Measurements from ENCODE around the gene TCEAL5.
"Not testable (repeated sequence)": the region's sequence is repeated elsewhere in the genome, so short reads cannot be mapped to it uniquely, and the experiment has no call there.

TCEAL5 gene

GRCh38 chrX:103236296-103236695 is 40.3 kb downstream of the TCEAL5 start:
- Histone ChIP-seq H3K79me1 (ENCODE audit: low read depth, low read length) (no peaks in the 10 kb centered on the region), H4K91ac (ENCODE audit: low read depth, low read length, poor library complexity) (no peak overlapping the region), H3K18ac (ENCODE audit: low read length) (no peak overlapping the region), H3K23ac (ENCODE audit: low read depth, low read length, poor library complexity) (no peak overlapping the region), H3K4ac (ENCODE audit: low read length) (no peak overlapping the region), H3K27me3 (ENCODE audit: control insufficient read depth in 3 of 3, insufficient read depth in 3 of 3, low read depth in 1 of 3, low read length in 3 of 3) (peaks cover 0 to 16% (median 0%) of the 10 kb centered on the region in 3 experiments), H3K4me3 (ENCODE audit: low read length in 2 of 2) (no peak overlapping the region), H4K8ac (ENCODE audit: low read depth, low read length) (no peak overlapping the region), H2BK5ac (ENCODE audit: low read length) (no peak overlapping the region), H2BK15ac (ENCODE audit: low read length) (no peak overlapping the region), H3K4me1 (ENCODE audit: control insufficient read depth in 2 of 2, insufficient read depth in 1 of 2, low read depth in 1 of 2, low read length in 2 of 2) (no peaks in the 10 kb centered on the region), H2AK5ac (ENCODE audit: low read depth, low read length) (no peak overlapping the region), H2AFZ (ENCODE audit: low read length) (no peak overlapping the region), H3K27ac (replicated peaks; ENCODE audit: low read length) (no peak overlapping the region), H3K14ac (ENCODE audit: low read length) (no peak overlapping the region), H3K9me3 (replicated peaks in 1 of 2; ENCODE audit: control insufficient read depth in 2 of 2, insufficient read depth in 1 of 2, low read depth in 1 of 2, low read length in 2 of 2) (no peaks in the 10 kb centered on the region), H3K4me2 (ENCODE audit: insufficient read depth, low read length, poor library complexity, severe bottlenecking) (no peak overlapping the region), H3K36me3 (replicated peaks in 1 of 2; ENCODE audit: control insufficient read depth in 2 of 2, insufficient read depth in 2 of 2, low read length in 2 of 2) (no peaks in the 10 kb centered on the region), H2BK12ac (ENCODE audit: low read length) (no peak overlapping the region), H3K9ac (ENCODE audit: low read depth, low read length, poor library complexity) (no peak overlapping the region), H2BK120ac (ENCODE audit: low read depth, low read length) (no peak overlapping the region)
- DNase-seq (ENCODE audit: low spot score): no peak
- no CpG with 5 or more reads among the region's 1 CpG for WGBS, 2 donors (ENCODE audit: extremely low coverage in 2 of 2, insufficient read length in 2 of 2, insufficient replicate concordance in 1 of 2)

GRCh38 chrX:103235608-103236007 is 40.9 kb downstream of the TCEAL5 start:
- H3K4ac ChIP-seq (ENCODE audit: low read length); H2BK12ac ChIP-seq (ENCODE audit: low read length); H2BK120ac ChIP-seq (ENCODE audit: low read depth, low read length); H2AFZ ChIP-seq (ENCODE audit: low read length); H3K4me3 ChIP-seq (ENCODE audit: low read length in 2 of 2); H2BK5ac ChIP-seq (ENCODE audit: low read length); H3K79me1 ChIP-seq (ENCODE audit: low read depth, low read length); H3K4me1 ChIP-seq (ENCODE audit: control insufficient read depth in 2 of 2, insufficient read depth in 1 of 2, low read depth in 1 of 2, low read length in 2 of 2); DNase-seq (ENCODE audit: low spot score); H2AK5ac ChIP-seq (ENCODE audit: low read depth, low read length); H3K9ac ChIP-seq (ENCODE audit: low read depth, low read length, poor library complexity); H3K14ac ChIP-seq (ENCODE audit: low read length); H3K4me2 ChIP-seq (ENCODE audit: insufficient read depth, low read length, poor library complexity, severe bottlenecking); H3K18ac ChIP-seq (ENCODE audit: low read length); H3K27ac ChIP-seq (replicated peaks; ENCODE audit: low read length); H4K91ac ChIP-seq (ENCODE audit: low read depth, low read length, poor library complexity); H2BK15ac ChIP-seq (ENCODE audit: low read length); H3K36me3 ChIP-seq (replicated peaks in 1 of 2; ENCODE audit: control insufficient read depth in 2 of 2, insufficient read depth in 2 of 2, low read length in 2 of 2); H4K8ac ChIP-seq (ENCODE audit: low read depth, low read length); H3K9me3 ChIP-seq (replicated peaks in 1 of 2; ENCODE audit: control insufficient read depth in 2 of 2, insufficient read depth in 1 of 2, low read depth in 1 of 2, low read length in 2 of 2); H3K23ac ChIP-seq (ENCODE audit: low read depth, low read length, poor library complexity): not testable (repeated sequence)
- H3K27me3 ChIP-seq (ENCODE audit: control insufficient read depth in 3 of 3, insufficient read depth in 3 of 3, low read depth in 1 of 3, low read length in 3 of 3): peaks cover 0 to 23% (median 0%) of the 10 kb centered on the region in 3 experiments
- no CpG with 5 or more reads among the region's 2 CpGs for WGBS, 2 donors (ENCODE audit: extremely low coverage in 2 of 2, insufficient read length in 2 of 2, insufficient replicate concordance in 1 of 2)

GRCh38 chrX:103234869-103235268 is 41.7 kb downstream of the TCEAL5 start:
- no peaks in the 10 kb centered on the region for H3K79me1 ChIP-seq (ENCODE audit: low read depth, low read length)
- WGBS, 2 donors (ENCODE audit: extremely low coverage in 2 of 2, insufficient read length in 2 of 2, insufficient replicate concordance in 1 of 2): no CpG with 5 or more reads among the region's 1 CpG
- no peak overlapping the region for H3K14ac ChIP-seq (ENCODE audit: low read length)
- peaks cover 0 to 27% (median 0%) of the 10 kb centered on the region in 3 experiments for H3K27me3 ChIP-seq (ENCODE audit: control insufficient read depth in 3 of 3, insufficient read depth in 3 of 3, low read depth in 1 of 3, low read length in 3 of 3)
- H3K4me2 ChIP-seq (ENCODE audit: insufficient read depth, low read length, poor library complexity, severe bottlenecking): no peak overlapping the region
- H3K27ac ChIP-seq (replicated peaks; ENCODE audit: low read length): no peak overlapping the region
- DNase-seq (ENCODE audit: low spot score): no peak
- H3K18ac ChIP-seq (ENCODE audit: low read length): no peak overlapping the region
- H2AK5ac ChIP-seq (ENCODE audit: low read depth, low read length): no peak overlapping the region
- H3K9ac ChIP-seq (ENCODE audit: low read depth, low read length, poor library complexity): no peak overlapping the region
- no peak overlapping the region for H2AFZ ChIP-seq (ENCODE audit: low read length)
- H3K4me3 ChIP-seq (ENCODE audit: low read length in 2 of 2): no peak overlapping the region
- H2BK120ac ChIP-seq (ENCODE audit: low read depth, low read length): no peak overlapping the region
- no peak overlapping the region for H4K91ac ChIP-seq (ENCODE audit: low read depth, low read length, poor library complexity)
- no peak overlapping the region for H3K23ac ChIP-seq (ENCODE audit: low read depth, low read length, poor library complexity)
- no peak overlapping the region for H2BK12ac ChIP-seq (ENCODE audit: low read length)
- H3K9me3 ChIP-seq (replicated peaks in 1 of 2; ENCODE audit: control insufficient read depth in 2 of 2, insufficient read depth in 1 of 2, low read depth in 1 of 2, low read length in 2 of 2): no peaks in the 10 kb centered on the region
- no peak overlapping the region for H2BK5ac ChIP-seq (ENCODE audit: low read length)
- no peak overlapping the region for H3K4ac ChIP-seq (ENCODE audit: low read length)
- H3K4me1 ChIP-seq (ENCODE audit: control insufficient read depth in 2 of 2, insufficient read depth in 1 of 2, low read depth in 1 of 2, low read length in 2 of 2): no peaks in the 10 kb centered on the region
- H3K36me3 ChIP-seq (replicated peaks in 1 of 2; ENCODE audit: control insufficient read depth in 2 of 2, insufficient read depth in 2 of 2, low read length in 2 of 2): no peaks in the 10 kb centered on the region
- H4K8ac ChIP-seq (ENCODE audit: low read depth, low read length): no peak overlapping the region
- no peak overlapping the region for H2BK15ac ChIP-seq (ENCODE audit: low read length)

GRCh38 chrX:103233263-103233662 is 43.3 kb downstream of the TCEAL5 start:
- Histone ChIP-seq H3K79me1 (ENCODE audit: low read depth, low read length) (no peaks in the 10 kb centered on the region), H2BK5ac (ENCODE audit: low read length) (no peak overlapping the region), H3K14ac (ENCODE audit: low read length) (no peak overlapping the region), H2BK15ac (ENCODE audit: low read length) (no peak overlapping the region), H3K4me2 (ENCODE audit: insufficient read depth, low read length, poor library complexity, severe bottlenecking) (no peak overlapping the region), H3K27ac (replicated peaks; ENCODE audit: low read length) (no peak overlapping the region), H3K18ac (ENCODE audit: low read length) (no peak overlapping the region), H3K4me3 (ENCODE audit: low read length in 2 of 2) (no peak overlapping the region), H2BK120ac (ENCODE audit: low read depth, low read length) (no peak overlapping the region), H3K4me1 (ENCODE audit: control insufficient read depth in 2 of 2, insufficient read depth in 1 of 2, low read depth in 1 of 2, low read length in 2 of 2) (no peaks in the 10 kb centered on the region), H3K9ac (ENCODE audit: low read depth, low read length, poor library complexity) (no peak overlapping the region), H4K8ac (ENCODE audit: low read depth, low read length) (no peak overlapping the region), H3K23ac (ENCODE audit: low read depth, low read length, poor library complexity) (no peak overlapping the region), H3K9me3 (replicated peaks in 1 of 2; ENCODE audit: control insufficient read depth in 2 of 2, insufficient read depth in 1 of 2, low read depth in 1 of 2, low read length in 2 of 2) (no peaks in the 10 kb centered on the region), H3K4ac (ENCODE audit: low read length) (no peak overlapping the region), H4K91ac (ENCODE audit: low read depth, low read length, poor library complexity) (no peak overlapping the region), H2BK12ac (ENCODE audit: low read length) (no peak overlapping the region), H2AFZ (ENCODE audit: low read length) (no peak overlapping the region), H2AK5ac (ENCODE audit: low read depth, low read length) (no peak overlapping the region), H3K27me3 (ENCODE audit: control insufficient read depth in 3 of 3, insufficient read depth in 3 of 3, low read depth in 1 of 3, low read length in 3 of 3) (peaks cover 0 to 42% (median 0%) of the 10 kb centered on the region in 3 experiments), H3K36me3 (replicated peaks in 1 of 2; ENCODE audit: control insufficient read depth in 2 of 2, insufficient read depth in 2 of 2, low read length in 2 of 2) (no peaks in the 10 kb centered on the region)
- no CpG with 5 or more reads among the region's 2 CpGs for whole genome bisulfite sequencing, 2 donors (ENCODE audit: extremely low coverage in 2 of 2, insufficient read length in 2 of 2, insufficient replicate concordance in 1 of 2)
- no peak for DNase-seq (ENCODE audit: low spot score)

Measured in neuronal stem cell (in vitro differentiated cells).